Astrocyte (in vitro differentiated cells and primary cell): ENCODE data around the gene WDR1.

Experiments used
- EZH2 ChIP-seq: IDR thresholded peaks from 2 replicates; pipeline ENCODE4 v1.6.1; 2012; ENCODE audit warnings: mild to moderate bottlenecking, low read length, inconsistent platforms; ENCODE audit not compliant: insufficient read depth
- TF ChIP-seq, protein P1 (sequence below): IDR thresholded peaks from 2 replicates; pipeline ENCODE4 v1.5.1; 2011; ENCODE audit warnings: low read depth, mild to moderate bottlenecking, inconsistent platforms, low read length, moderate library complexity; ENCODE audit not compliant: insufficient read depth

GRCh38 chr4:10113362-10114047 is 3.1 kb downstream of the WDR1 start:
- TF ChIP-seq EZH2: no peak
- TF ChIP-seq, protein P1, sequence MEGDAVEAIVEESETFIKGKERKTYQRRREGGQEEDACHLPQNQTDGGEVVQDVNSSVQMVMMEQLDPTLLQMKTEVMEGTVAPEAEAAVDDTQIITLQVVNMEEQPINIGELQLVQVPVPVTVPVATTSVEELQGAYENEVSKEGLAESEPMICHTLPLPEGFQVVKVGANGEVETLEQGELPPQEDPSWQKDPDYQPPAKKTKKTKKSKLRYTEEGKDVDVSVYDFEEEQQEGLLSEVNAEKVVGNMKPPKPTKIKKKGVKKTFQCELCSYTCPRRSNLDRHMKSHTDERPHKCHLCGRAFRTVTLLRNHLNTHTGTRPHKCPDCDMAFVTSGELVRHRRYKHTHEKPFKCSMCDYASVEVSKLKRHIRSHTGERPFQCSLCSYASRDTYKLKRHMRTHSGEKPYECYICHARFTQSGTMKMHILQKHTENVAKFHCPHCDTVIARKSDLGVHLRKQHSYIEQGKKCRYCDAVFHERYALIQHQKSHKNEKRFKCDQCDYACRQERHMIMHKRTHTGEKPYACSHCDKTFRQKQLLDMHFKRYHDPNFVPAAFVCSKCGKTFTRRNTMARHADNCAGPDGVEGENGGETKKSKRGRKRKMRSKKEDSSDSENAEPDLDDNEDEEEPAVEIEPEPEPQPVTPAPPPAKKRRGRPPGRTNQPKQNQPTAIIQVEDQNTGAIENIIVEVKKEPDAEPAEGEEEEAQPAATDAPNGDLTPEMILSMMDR: no peak
